Activated naive CD4-positive, alpha-beta T cell treated with anti-CD3 and anti-CD28 coated beads, Interleukin-2, amount 10 ng/mL, durations not matched to agents 7 days and 5 days (primary cell): ENCODE data around the gene SNX32.
A peak's percentile ranks its signal among the peaks of the same experiment; 100 is the strongest.

Source experiments
- CTCF ChIA-PET: fragments of 350-600 bp; sonication (Branson Sonifier 250); formaldehyde crosslinking; loops from one replicate; lab custom pipeline; 2021; ENCODE audit warnings: antibody characterized with exemption; lab: Charles Lee
- DNase-seq: peaks from one replicate; pipeline ENCODE4 v3.0.0-alpha.2; 2020
- H3K27ac Mint-ChIP-seq: one replicate; pipeline ENCODE4 v1.8.0; 2021; ENCODE audit warnings: mild to moderate bottlenecking, moderate library complexity, mixed read lengths
- H3K27me3 Mint-ChIP-seq: one replicate; pipeline ENCODE4 v1.8.0; 2021; ENCODE audit warnings: mild to moderate bottlenecking, mixed read lengths
- H3K36me3 Mint-ChIP-seq: one replicate; pipeline ENCODE4 v1.8.0; 2021; ENCODE audit warnings: mixed read lengths
- H3K4me1 Mint-ChIP-seq: one replicate; pipeline ENCODE4 v1.8.0; 2021; ENCODE audit warnings: mixed read lengths
- H3K4me3 Mint-ChIP-seq: one replicate; pipeline ENCODE4 v1.8.0; 2021; ENCODE audit warnings: mild to moderate bottlenecking, moderate library complexity, mixed read lengths
- H3K9me3 Mint-ChIP-seq: one replicate; pipeline ENCODE4 v1.8.0; 2021; ENCODE audit warnings: mixed read lengths

SNX32 gene

DNA sequence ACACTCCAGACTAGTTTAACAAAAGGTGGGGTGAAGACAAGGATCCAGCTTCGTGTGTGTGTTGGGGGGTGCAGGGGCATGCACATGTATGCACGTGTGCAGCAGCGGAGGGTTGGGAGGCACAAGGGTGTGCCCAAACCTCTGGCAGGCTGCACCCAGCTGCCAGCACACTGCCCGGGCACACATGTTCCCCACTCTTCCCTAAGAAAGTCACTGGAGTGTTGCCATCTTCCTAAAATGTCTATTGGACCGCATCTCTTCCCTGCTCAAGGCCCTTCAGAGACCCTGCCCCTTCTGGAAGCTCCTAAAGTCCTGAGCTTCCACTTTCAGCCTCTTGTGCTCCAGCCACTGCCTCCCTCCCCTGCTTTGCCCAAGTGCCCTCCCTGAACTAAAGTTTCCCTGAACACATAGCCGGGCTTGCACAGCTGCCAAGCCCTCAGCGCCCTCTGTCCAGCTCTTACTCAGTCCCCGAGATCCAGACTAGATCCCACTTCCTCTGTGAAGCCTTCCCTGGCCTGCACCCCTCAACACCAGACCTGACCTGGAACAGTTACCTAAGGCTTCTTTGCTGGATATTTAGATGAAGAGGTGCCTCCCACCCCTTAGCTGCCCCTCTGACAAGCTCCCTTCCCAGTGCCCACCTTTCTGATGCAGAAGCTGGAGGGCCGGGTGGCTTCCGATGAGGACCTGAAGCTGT lies 18.2 kb downstream of the SNX32 start:
- peaks cover 57% of the 10 kb centered on the region for H3K36me3 Mint-ChIP-seq
- CTCF ChIA-PET = interaction anchor here (0.6 to 1.7 kb wide), 12 partner anchors 8 to 178 kb away, joined by 3 to 5 read pairs (median 3); partner anchors contain the start of gene MUS81
- DNase-seq = no peak
- H3K4me1 Mint-ChIP-seq = peaks cover 39% of the 10 kb centered on the region
- peaks cover 6% of the 10 kb centered on the region for H3K9me3 Mint-ChIP-seq
- peak overlapping the region; percentile 51 for H3K27ac Mint-ChIP-seq
- H3K27me3 Mint-ChIP-seq = peaks cover 8% of the 10 kb centered on the region
- no peak overlapping the region for H3K4me3 Mint-ChIP-seq

DNA sequence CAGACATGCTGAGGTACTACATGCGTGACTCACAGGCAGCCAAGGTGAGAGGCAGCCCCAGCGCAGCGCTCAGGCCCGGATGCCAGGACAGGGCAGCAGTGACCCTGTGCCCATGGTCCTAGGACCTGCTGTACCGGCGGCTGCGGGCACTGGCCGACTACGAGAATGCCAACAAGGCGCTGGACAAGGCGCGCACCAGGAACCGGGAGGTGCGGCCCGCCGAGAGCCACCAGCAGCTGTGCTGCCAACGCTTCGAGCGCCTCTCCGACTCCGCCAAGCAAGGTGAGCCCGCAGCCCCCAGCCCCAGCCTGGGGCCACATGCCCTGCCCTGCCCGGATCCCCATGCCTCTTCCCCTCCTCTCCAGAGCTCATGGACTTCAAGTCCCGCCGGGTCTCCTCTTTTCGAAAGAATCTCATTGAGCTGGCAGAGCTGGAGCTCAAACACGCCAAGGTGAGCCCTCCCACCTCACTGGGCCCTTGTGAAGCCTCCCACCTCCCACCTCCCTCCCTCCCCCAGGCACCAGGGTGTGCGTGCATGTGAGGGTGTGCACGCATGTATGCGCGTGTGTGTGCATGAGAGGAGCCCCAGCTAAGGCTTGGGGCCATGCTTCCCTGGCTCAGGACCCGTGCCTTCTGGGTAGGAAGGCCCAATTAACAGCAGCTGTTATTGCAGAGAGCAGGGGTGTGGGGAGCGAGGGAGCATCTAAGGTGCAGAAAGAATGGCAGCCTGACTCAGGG lies 18.9 kb downstream of the SNX32 start:
- peaks cover 6% of the 10 kb centered on the region for H3K27me3 Mint-ChIP-seq
- DNase-seq = no peak
- CTCF ChIA-PET = interaction anchor here (0.7 to 2.0 kb wide), 6 partner anchors 9 to 72 kb away, joined by 3 to 5 read pairs (median 4); partner anchors contain the start of gene AP5B1
- H3K27ac Mint-ChIP-seq = no peak overlapping the region
- no peak overlapping the region for H3K4me3 Mint-ChIP-seq
- peaks cover 57% of the 10 kb centered on the region for H3K36me3 Mint-ChIP-seq
- peaks cover 6% of the 10 kb centered on the region for H3K9me3 Mint-ChIP-seq
- peaks cover 39% of the 10 kb centered on the region for H3K4me1 Mint-ChIP-seq

DNA sequence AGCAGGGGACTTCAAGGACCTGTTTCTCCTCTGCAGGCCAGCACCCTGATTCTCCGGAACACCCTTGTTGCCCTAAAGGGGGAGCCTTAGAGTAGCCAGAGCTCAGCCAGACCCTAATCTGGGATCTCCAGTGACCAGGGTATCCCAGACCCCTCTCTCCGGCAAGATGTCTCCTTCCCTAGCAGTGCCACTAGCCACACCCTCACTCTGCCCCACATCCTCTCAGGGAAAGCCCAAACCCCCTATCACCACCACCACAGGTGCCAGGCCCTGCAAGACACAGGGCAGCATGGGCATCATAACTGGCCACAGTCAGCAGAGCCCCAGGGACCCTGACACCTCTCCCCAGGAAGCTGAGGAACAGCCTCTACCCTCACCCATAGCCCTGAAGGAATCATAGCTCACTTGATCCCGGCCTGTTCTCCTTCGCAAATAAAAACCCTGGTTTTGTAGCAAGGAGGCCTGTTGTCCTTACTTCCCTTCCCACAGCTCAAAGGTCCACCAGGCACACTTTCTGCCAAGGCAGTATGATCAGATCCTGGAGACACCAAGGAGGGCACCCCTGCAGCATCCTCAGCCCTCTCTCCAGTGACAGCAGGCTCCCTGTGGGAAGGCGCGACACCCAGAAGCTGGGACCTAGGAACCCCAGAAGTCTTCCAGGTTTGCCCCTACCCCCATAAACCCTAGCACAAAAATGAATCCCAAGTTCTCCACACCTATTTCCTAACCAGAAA lies 19.6 kb downstream of the SNX32 start:
- peaks cover 42% of the 10 kb centered on the region for H3K4me1 Mint-ChIP-seq
- peak overlapping the region; percentile 80 for H3K27ac Mint-ChIP-seq
- no peaks in the 10 kb centered on the region for H3K27me3 Mint-ChIP-seq
- no peak overlapping the region for H3K4me3 Mint-ChIP-seq
- CTCF ChIA-PET = interaction anchor here (1.7 to 2.0 kb wide), 2 partner anchors 11 to 73 kb away, joined by 5 read pairs; partner anchors contain the start of gene AP5B1
- H3K9me3 Mint-ChIP-seq = peaks cover 6% of the 10 kb centered on the region
- H3K36me3 Mint-ChIP-seq = peaks cover 57% of the 10 kb centered on the region
- no peak for DNase-seq

DNA sequence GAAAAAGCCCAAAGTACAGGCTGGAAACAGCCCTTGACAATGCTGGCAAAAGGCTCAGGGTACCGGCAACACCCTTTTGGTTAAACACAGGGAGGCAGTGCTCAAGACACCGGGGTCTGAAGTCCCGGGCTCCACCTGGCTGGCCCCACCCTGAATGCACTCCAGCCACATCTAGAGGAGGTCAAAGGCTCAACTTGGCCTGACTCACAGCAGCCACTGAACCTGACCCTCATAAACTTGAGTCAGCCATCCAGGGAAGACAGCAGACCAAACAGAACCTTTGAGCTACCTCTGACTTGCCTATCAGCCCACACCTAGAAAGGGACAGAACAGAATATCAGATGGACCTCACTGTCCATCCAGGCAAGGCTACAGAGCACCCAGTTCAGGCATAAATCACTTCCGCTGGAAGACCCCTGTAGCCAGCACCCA lies 20.4 kb downstream of the SNX32 start:
- no peak overlapping the region for H3K27ac Mint-ChIP-seq
- H3K9me3 Mint-ChIP-seq = peaks cover 6% of the 10 kb centered on the region
- CTCF ChIA-PET = interaction anchor here (2.0 kb wide), 1 partner anchor 74 kb away, joined by 5 read pairs; the partner anchor contains the start of gene AP5B1
- DNase-seq = no peak
- H3K4me1 Mint-ChIP-seq = peaks cover 45% of the 10 kb centered on the region
- peak overlapping the region; percentile 13 for H3K4me3 Mint-ChIP-seq
- H3K27me3 Mint-ChIP-seq = no peaks in the 10 kb centered on the region
- H3K36me3 Mint-ChIP-seq = peaks cover 57% of the 10 kb centered on the region

DNA sequence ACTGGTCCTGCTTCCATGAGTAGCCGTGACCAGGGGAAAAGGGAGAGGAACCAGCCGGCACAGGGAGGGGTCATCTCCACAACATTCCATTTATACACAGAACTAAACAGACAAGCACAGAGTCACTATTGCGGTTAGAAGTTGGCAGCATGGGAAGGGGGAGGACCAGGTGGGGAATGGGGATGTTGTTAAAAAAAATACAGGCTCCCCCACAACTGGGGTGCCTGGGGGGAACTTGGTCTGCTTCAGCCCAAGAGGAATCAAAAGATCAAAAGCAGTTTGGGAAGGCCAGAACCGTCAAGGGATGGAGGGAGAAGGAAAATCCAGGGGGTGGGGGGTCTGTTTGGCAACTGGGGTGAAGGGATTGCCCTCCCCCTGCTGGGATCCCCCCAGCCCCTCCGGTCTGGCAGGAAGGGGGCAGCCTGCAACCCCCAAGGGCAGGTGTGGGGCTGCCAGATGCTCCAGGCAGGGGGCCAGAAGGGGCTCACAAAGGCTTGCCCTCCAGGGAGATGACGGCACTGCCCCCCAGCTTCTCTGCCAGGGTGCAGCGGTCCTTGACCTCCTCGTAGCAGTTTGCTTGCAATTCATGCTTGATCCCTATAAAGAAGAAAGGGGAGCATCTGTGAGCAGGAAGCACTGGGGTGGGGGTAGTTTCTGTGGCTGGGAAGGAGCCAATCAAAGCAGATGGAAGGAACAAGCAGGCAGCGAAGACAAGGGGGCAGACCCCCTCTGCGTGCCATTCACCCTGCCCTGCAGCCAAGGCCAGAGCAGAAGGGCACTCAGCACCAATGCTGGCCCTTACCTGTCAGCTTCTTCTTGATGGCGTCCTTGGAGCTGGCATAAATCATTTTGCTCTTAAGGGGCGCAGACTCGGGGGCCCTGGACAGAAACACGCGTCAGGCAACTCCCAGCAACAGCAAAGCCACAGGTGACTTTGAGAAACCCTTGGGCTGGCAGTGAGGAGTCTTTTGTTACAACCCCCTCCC lies 21.4 kb downstream of the SNX32 start:
- Mint-ChIP-seq H3K36me3 (peaks cover 53% of the 10 kb centered on the region), H3K9me3 (peaks cover 6% of the 10 kb centered on the region), H3K4me1 (peaks cover 47% of the 10 kb centered on the region), H3K27me3 (no peaks in the 10 kb centered on the region), H3K4me3 (peak overlapping the region; percentile 88), H3K27ac (peak overlapping the region; percentile 88)
- CTCF ChIA-PET = no interaction called here
- no peak for DNase-seq

DNA sequence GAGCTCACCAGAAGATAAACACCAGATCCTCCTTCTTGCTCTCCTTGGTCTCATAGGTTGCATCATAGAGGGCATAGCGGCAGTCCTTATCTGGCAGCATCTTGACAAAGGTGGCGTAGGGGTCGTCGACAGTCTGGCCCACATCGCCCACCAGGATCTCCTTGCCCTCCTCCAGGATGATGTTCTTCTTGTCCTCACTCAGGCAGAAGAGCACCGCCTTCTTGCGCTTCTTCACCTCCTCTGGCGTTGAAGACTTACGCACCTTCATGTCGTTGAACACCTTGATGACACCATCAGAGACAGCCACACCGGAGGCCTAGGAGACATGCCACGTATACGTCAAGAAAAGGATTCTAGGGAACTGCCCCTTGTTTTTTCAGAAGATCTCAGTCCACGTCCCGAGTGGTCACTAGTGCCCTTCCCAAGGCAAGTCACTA lies 22.2 kb downstream of the SNX32 start:
- Mint-ChIP-seq H3K4me3 (peak overlapping the region; percentile 88), H3K9me3 (peaks cover 6% of the 10 kb centered on the region), H3K4me1 (peaks cover 49% of the 10 kb centered on the region), H3K27me3 (no peaks in the 10 kb centered on the region), H3K27ac (peak overlapping the region; percentile 88), H3K36me3 (peaks cover 53% of the 10 kb centered on the region)
- CTCF ChIA-PET = no interaction called here
- no peak for DNase-seq

DNA sequence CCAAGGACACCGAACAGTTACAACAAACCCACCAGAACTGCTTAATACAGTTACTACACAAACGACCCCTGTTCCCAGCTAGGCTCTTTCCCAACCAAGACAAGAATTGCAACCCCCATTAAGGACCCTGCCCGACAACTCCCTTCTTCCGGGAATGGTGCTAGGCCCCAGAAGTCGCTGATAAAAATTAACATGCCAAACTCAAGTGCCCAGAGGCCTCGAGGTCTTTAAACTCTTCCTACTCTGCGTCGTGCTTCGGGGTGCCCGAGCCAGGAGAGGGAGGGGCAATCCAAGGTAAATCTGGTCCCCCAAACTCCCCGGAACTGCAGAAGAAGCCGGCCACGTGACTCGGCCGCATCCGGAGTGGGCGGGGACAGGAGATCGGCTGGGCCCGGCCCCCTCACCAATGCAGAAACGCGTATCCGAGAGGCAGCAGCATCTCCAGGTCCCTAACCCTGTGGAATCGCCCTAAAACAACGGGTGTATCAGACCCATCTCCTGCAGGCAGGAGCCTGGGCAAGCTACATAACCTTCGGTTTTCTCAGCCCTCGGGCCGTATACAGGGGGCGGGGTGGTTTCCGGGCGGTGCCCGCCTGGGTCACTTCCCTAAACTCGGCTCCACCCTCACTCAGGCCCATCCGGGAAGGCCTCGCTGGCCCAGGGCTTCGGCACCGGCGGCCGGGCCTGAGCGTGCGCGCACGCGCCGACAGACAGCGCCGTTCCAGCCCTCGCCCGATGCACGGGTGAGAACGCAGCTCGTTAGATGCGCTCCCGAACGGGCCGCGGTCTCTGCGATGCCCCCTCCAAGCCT lies 23.1 kb downstream of the SNX32 start:
- CTCF ChIA-PET = interaction anchor here (5.6 kb wide), 1 partner anchor 31 kb away, joined by 107 read pairs; the partner anchor contains the start of genes CCDC85B and FIBP
- Mint-ChIP-seq H3K36me3 (peaks cover 47% of the 10 kb centered on the region), H3K4me1 (peaks cover 56% of the 10 kb centered on the region), H3K27me3 (no peaks in the 10 kb centered on the region), H3K4me3 (peak overlapping the region; percentile 88), H3K9me3 (peaks cover 1% of the 10 kb centered on the region), H3K27ac (peak overlapping the region; percentile 88)
- peak; percentile 93 for DNase-seq

DNA sequence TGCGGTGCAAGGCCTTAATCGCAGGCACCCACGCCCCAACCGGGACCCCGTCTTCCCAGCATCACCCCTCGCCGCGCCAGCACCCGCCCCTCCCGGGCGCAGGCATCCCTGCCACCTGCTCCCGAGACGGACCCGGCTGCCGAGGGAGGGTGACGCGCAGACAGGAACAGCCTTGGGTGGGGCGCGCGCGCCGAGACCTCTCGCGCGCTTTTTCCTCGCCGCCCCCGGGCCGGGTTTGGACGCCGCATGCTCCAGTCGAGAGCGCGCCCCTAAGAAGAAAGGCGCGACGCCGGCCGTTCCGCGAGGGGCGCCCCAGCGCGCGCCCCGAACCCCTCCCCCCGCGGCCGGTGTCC lies 23.7 kb downstream of the SNX32 start:
- Mint-ChIP-seq H3K27me3 (no peaks in the 10 kb centered on the region), H3K27ac (peak overlapping the region; percentile 88), H3K36me3 (peaks cover 43% of the 10 kb centered on the region), H3K9me3 (no peaks in the 10 kb centered on the region), H3K4me1 (peaks cover 59% of the 10 kb centered on the region), H3K4me3 (peak overlapping the region; percentile 88)
- peak; percentile 72 for DNase-seq
- CTCF ChIA-PET = interaction anchor here (5.6 kb wide), 1 partner anchor 31 kb away, joined by 107 read pairs; the partner anchor contains the start of genes CCDC85B and FIBP

DNA sequence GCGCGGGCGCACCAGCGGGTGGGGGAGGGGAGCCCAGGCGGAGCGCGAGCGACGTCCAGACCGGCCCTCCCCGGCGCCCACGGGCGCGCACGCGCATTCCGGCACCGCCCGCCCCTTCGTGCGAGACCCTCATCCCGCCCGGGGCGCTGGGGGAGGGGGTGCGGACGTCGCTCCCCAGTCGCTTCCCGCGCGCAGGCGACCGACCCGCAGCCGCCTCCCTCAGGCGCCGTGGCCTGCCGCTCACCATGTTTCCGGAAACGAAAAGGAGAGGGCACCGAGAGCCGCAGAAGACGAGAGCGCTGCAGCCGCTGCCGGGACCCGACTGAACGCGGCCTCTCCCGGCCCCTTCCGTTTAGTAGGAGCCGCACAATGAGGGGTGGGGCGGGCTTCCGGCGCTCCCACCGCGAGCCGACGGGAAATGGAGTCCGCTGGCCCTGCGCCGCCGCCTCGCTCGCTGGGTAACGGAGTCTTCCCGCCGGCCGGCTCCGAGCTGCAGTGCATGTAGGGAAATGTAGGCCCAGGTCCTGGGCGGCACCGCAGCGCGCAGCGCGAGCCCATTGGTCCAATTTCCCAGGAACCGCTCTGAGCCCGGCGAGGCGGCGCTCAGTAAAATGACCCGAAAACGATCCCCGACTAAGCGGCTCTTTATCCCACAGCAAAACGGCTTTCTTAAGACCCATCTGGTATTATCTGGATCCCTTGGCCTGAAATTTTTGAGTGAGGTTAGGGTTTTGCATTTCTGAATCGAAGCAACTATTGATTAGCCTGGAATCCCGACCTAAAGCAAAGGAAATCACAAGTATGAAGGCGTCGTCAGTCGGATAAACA lies 24.3 kb downstream of the SNX32 start, which contains the start of gene CFL1:
CFL1 (minus strand) TSS at position 328 of the 828 bp plus-strand sequence; CDS start at position 247, 81 bp downstream.
- peaks cover 65% of the 10 kb centered on the region for H3K4me1 Mint-ChIP-seq

DNA sequence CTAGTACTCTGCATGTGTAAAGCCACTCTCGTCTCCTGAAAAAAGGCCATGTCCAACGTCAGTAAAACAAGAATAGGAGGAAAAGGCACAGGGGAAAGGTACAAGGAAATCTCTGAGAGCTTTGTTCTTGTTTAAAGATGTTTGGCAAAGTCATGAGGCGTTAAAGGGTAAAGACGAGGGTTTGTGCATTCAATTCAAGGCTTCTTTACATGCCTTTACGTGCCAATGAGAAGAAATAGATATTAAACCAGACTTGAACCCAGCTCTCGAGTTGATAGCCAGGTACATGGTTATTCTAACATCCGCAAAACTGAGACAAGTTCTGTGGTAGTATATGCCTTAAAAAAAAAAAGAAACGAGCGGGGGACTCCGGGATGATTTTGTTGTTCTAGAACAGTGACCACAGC lies 24.9 kb downstream of the SNX32 start:
- Mint-ChIP-seq H3K27ac (peak overlapping the region; percentile 99), H3K9me3 (no peaks in the 10 kb centered on the region), H3K4me1 (peaks cover 64% of the 10 kb centered on the region), H3K27me3 (no peaks in the 10 kb centered on the region), H3K36me3 (peaks cover 48% of the 10 kb centered on the region), H3K4me3 (peak overlapping the region; percentile 94)
- CTCF ChIA-PET = interaction anchor here (0.7 to 5.6 kb wide), 8 partner anchors 12 to 147 kb away, joined by 3 to 107 read pairs (median 6); partner anchors contain the start of genes CCDC85B, EFEMP2, FIBP and KAT5
- no peak for DNase-seq

More for the DNA sequence above, 24.3 kb downstream of the SNX32 start, which contains the start of gene CFL1:
- peak; percentile 99 for DNase-seq
- no peaks in the 10 kb centered on the region for H3K27me3 Mint-ChIP-seq
- no peaks in the 10 kb centered on the region for H3K9me3 Mint-ChIP-seq
- H3K36me3 Mint-ChIP-seq = peaks cover 49% of the 10 kb centered on the region
- peak within 1 kb of the TSS; percentile 94 for H3K4me3 Mint-ChIP-seq
- CTCF ChIA-PET = interaction anchor here (0.8 to 5.6 kb wide), 2 partner anchors 30 to 64 kb away, joined by 3 to 107 read pairs; partner anchors contain the start of genes CCDC85B and FIBP
- peak within 1 kb of the TSS; percentile 99 for H3K27ac Mint-ChIP-seq

DNA sequence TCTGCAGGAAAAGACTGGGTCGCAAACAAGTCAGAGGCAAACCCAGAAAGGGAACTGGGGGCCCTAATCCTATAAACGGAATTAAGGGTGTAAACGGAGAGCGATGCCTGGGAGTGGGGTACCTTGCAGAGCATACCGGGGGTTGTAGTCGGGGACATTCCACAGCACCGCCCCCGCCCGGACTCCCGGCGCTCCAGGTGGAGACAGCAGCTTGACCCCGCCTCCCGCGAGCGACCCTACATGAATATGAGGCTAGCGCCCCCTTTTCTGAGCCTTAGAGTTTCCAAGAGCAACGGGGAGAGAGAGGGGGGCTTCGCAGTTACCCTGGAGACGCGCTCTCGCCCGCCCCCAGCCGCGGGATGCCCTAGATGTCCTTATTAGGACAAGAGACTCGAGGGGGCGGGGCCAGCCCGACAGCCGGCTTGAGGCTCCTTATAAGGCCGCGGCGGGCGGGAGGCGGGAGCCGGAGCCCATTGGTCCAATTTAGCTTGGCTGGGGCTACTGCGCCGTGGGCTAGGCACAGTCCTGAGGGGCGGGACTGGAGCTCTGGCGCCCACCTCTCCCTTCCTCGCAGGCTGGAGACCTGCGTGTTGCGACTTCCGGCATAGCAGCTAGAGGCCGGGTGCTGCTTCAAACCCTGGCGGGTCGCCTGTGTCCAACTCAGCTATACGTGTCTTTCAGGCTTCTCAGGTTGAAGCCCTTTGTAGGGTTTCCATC lies 25.5 kb downstream of the SNX32 start:
- Mint-ChIP-seq H3K4me3 (peak overlapping the region; percentile 94), H3K27me3 (no peaks in the 10 kb centered on the region), H3K27ac (peak overlapping the region; percentile 99), H3K4me1 (peaks cover 58% of the 10 kb centered on the region), H3K9me3 (no peaks in the 10 kb centered on the region), H3K36me3 (peaks cover 46% of the 10 kb centered on the region)
- DNase-seq = peak; percentile 100
- CTCF ChIA-PET = interaction anchor here (0.7 to 5.6 kb wide), 17 partner anchors 8 to 1414 kb away, joined by 3 to 107 read pairs (median 4); partner anchors contain the start of genes BANF1, CCDC85B, EFEMP2 and EIF1AD
